GM23248 (cell line): ENCODE results near the gene OR52W1. TPM values are rescaled to one million over a fixed set of nuclear protein-coding genes. Genes with fewer than 3 reads are reported as not detected.

ENCODE experiments used
- DNase-seq: peaks from one replicate; pipeline ENCODE4 v3.0.0-alpha.2; 2015
- H2AFZ ChIP-seq: fragments of 200-600 bp; sonication (generic); 2 replicates; pipeline ENCODE4 v1.6.1; 2016; ENCODE audit warnings: antibody characterized with exemption
- H3F3A ChIP-seq: fragments of 200-600 bp; sonication (generic); 2 replicates; pipeline ENCODE4 v1.6.1; 2016; ENCODE audit warnings: mild to moderate bottlenecking, antibody characterized with exemption, mixed run types; ENCODE audit not compliant: insufficient read depth
- H3K27ac ChIP-seq: fragments of 200-600 bp; sonication (generic); 2 replicates; pipeline ENCODE4 v1.5.1; 2016; ENCODE audit warnings: mild to moderate bottlenecking
- H3K27me3 ChIP-seq: fragments of 200-600 bp; sonication (generic); replicated peaks from 2 replicates; pipeline ENCODE4 v1.6.1; 2016; ENCODE audit warnings: mild to moderate bottlenecking; ENCODE audit not compliant: insufficient read depth
- H3K36me3 ChIP-seq: fragments of 200-600 bp; sonication (generic); 2 replicates; pipeline ENCODE4 v1.6.1; 2016; ENCODE audit warnings: low read depth, mild to moderate bottlenecking
- H3K4me1 ChIP-seq: fragments of 200-600 bp; sonication (generic); 2 replicates; pipeline ENCODE4 v1.6.1; 2016; ENCODE audit warnings: mild to moderate bottlenecking; ENCODE audit not compliant: insufficient read depth
- H3K4me2 ChIP-seq: fragments of 200-600 bp; sonication (generic); one replicate; pipeline ENCODE4 v1.6.1; 2016; ENCODE audit warnings: mild to moderate bottlenecking; ENCODE audit not compliant: unreplicated experiment
- H3K4me3 ChIP-seq: fragments of 200-600 bp; sonication (generic); 2 replicates; pipeline ENCODE4 v1.5.1; 2016; ENCODE audit warnings: mild to moderate bottlenecking
- H3K79me2 ChIP-seq: fragments of 200-600 bp; sonication (generic); 2 replicates; pipeline ENCODE4 v1.6.1; 2016; ENCODE audit warnings: mild to moderate bottlenecking; ENCODE audit not compliant: insufficient read depth
- H3K9ac ChIP-seq: fragments of 200-600 bp; sonication (generic); 2 replicates; pipeline ENCODE4 v1.6.1; 2016; ENCODE audit warnings: mild to moderate bottlenecking
- H3K9me2 ChIP-seq: fragments of 200-600 bp; sonication (generic); 2 replicates; pipeline ENCODE4 v1.6.1; 2016; ENCODE audit warnings: mixed run types, mild to moderate bottlenecking, moderate library complexity; ENCODE audit not compliant: insufficient read depth
- H3K9me3 ChIP-seq: fragments of 200-600 bp; sonication (generic); one replicate; pipeline ENCODE4 v1.6.1; 2017; ENCODE audit warnings: low read depth
- H4K20me1 ChIP-seq: fragments of 200-600 bp; sonication (generic); 2 replicates; pipeline ENCODE4 v1.6.0; 2016; ENCODE audit not compliant: insufficient read depth
- EZH2 ChIP-seq: fragments of 200-600 bp; sonication (generic); IDR thresholded peaks from 2 replicates; pipeline ENCODE4 v1.6.1; 2018; ENCODE audit warnings: antibody characterized with exemption, mild to moderate bottlenecking; ENCODE audit not compliant: insufficient read depth, poor library complexity, severe bottlenecking
- EZH2phosphoT487 ChIP-seq: fragments of 200-600 bp; sonication (generic); IDR thresholded peaks from 2 replicates; pipeline ENCODE4 v1.6.1; 2018; ENCODE audit warnings: antibody characterized with exemption, moderate library complexity, mild to moderate bottlenecking, low read depth; ENCODE audit not compliant: insufficient read depth
- WGBS, 2 experiments: methylation state at CpG; one replicate each; pipeline ENCODE4 v1.1.6; 2015 to 2017; ENCODE audit warnings: low lambda C conversion rate in 2 of 2, low coverage in 1 of 2; ENCODE audit errors: missing lambda C conversion rate in 2 of 2; 5-methylcytosine and 5-hydroxymethylcytosine counted together
- in situ Hi-C: fragments of 300-500 bp; cut with MboI; formaldehyde crosslinking; loops from 2 replicates; pipeline ENCODE4 v1.15.0; 2020
- polyA plus RNA-seq: library from polyadenylated mRNA; unstranded; fragments of >200 nt; fragmentation: Nextera tagmentation; extraction: Ambion mirVana; gene quantifications from 2 replicates; pipeline ENCODE4 v1.2.1, GENCODE V29; 2016
- total RNA-seq: library from RNA; depleted of rRNA; stranded (reverse); fragments of >200 nt; shearing (Covaris generic); gene quantifications from 2 replicates; pipeline ENCODE4 v1.2.3, GENCODE V29; 2014

Gene OR52W1
- total and polyA plus RNA-seq, 2 experiments from 2014 or later = not detected

- H3K27ac ChIP-seq = no peak within 1 kb of the TSS
- H4K20me1 ChIP-seq = no peaks in the 10 kb centered on the region
- no peaks in the 10 kb centered on the region for H3K27me3 ChIP-seq
- H3K9me2 ChIP-seq = no peaks in the 10 kb centered on the region
- no peaks in the 10 kb centered on the region for H3K36me3 ChIP-seq
- in situ Hi-C loops = no loop called here
- 27 to 53% methylated on average over 1 of the region's 1 CpG for WGBS, 2 experiments
- no peaks in the 10 kb centered on the region for H3F3A ChIP-seq
- no peaks in the 10 kb centered on the region for H3K79me2 ChIP-seq
- H3K9me3 ChIP-seq = no peaks in the 10 kb centered on the region
- H3K9ac ChIP-seq = no peak within 1 kb of the TSS
- no peak within 1 kb of the TSS for H2AFZ ChIP-seq
- TF ChIP-seq EZH2phosphoT487 (no peak), EZH2 (no peak)
- no peak within 1 kb of the TSS for H3K4me3 ChIP-seq
- no peaks in the 10 kb centered on the region for H3K4me1 ChIP-seq
- no peak for DNase-seq
- H3K4me2 ChIP-seq = no peak within 1 kb of the TSS
Observed at GRCh38 chr11:6170226-6170625, 28.8 kb upstream of the OR52W1 start, which contains the start of gene OR52B2. TSS of gene OR52B2 (minus strand) at chr11:6170326. CDS start at chr11:6170326, 0 bp downstream.

GRCh38 chr11:6175440-6175839 lies 23.6 kb upstream of the OR52W1 start:
- DNase-seq = no peak
- Histone ChIP-seq H3K9me2 (no peaks in the 10 kb centered on the region), H2AFZ (no peak overlapping the region), H3K36me3 (no peaks in the 10 kb centered on the region), H3K27me3 (no peaks in the 10 kb centered on the region), H3F3A (no peaks in the 10 kb centered on the region), H3K79me2 (no peaks in the 10 kb centered on the region), H3K4me2 (no peak overlapping the region), H3K4me1 (no peaks in the 10 kb centered on the region), H3K9ac (no peak overlapping the region), H4K20me1 (no peaks in the 10 kb centered on the region), H3K9me3 (no peaks in the 10 kb centered on the region), H3K27ac (no peak overlapping the region), H3K4me3 (no peak overlapping the region)
- in situ Hi-C loops = no loop called here
- 22 to 36% methylated on average over 2 of the region's 2 CpGs for WGBS, 2 experiments
- TF ChIP-seq EZH2phosphoT487 (no peak), EZH2 (no peak)

GRCh38 chr11:6191742-6192141 lies 7.3 kb upstream of the OR52W1 start:
- Histone ChIP-seq H3K4me2 (no peak overlapping the region), H3K27me3 (no peaks in the 10 kb centered on the region), H3K79me2 (no peaks in the 10 kb centered on the region), H3K9me3 (no peaks in the 10 kb centered on the region), H3F3A (no peaks in the 10 kb centered on the region), H3K4me1 (no peaks in the 10 kb centered on the region), H3K36me3 (no peaks in the 10 kb centered on the region), H2AFZ (no peak overlapping the region), H3K27ac (no peak overlapping the region), H4K20me1 (no peaks in the 10 kb centered on the region), H3K9me2 (no peaks in the 10 kb centered on the region), H3K9ac (no peak overlapping the region), H3K4me3 (no peak overlapping the region)
- no peak for DNase-seq
- in situ Hi-C loops = no loop called here
- TF ChIP-seq EZH2 (no peak), EZH2phosphoT487 (no peak)

- no peaks in the 10 kb centered on the region for H3K27me3 ChIP-seq
- no peaks in the 10 kb centered on the region for H4K20me1 ChIP-seq
- in situ Hi-C loops = no loop called here
- H3K9me3 ChIP-seq = no peaks in the 10 kb centered on the region
- H2AFZ ChIP-seq = no peak overlapping the region
- TF ChIP-seq EZH2phosphoT487 (no peak), EZH2 (no peak)
- H3K9ac ChIP-seq = no peak overlapping the region
- H3K4me3 ChIP-seq = no peak overlapping the region
- no peaks in the 10 kb centered on the region for H3K9me2 ChIP-seq
- no peaks in the 10 kb centered on the region for H3K4me1 ChIP-seq
- no peak for DNase-seq
- no peaks in the 10 kb centered on the region for H3F3A ChIP-seq
- no peaks in the 10 kb centered on the region for H3K79me2 ChIP-seq
- no peak overlapping the region for H3K4me2 ChIP-seq
- no peak overlapping the region for H3K27ac ChIP-seq
- 33 to 40% methylated on average over 1 of the region's 1 CpG for WGBS, 2 experiments
- H3K36me3 ChIP-seq = no peaks in the 10 kb centered on the region
Observed at GRCh38 chr11:6194065-6194581, 4.9 kb upstream of the OR52W1 start.

GRCh38 chr11:6196396-6196795 lies 2.6 kb upstream of the OR52W1 start:
- Histone ChIP-seq H3K9me2 (no peaks in the 10 kb centered on the region), H3K9ac (no peak overlapping the region), H3K36me3 (no peaks in the 10 kb centered on the region), H3K4me2 (no peak overlapping the region), H3K9me3 (no peaks in the 10 kb centered on the region), H4K20me1 (no peaks in the 10 kb centered on the region), H2AFZ (no peak overlapping the region), H3K79me2 (no peaks in the 10 kb centered on the region), H3K27me3 (no peaks in the 10 kb centered on the region), H3K27ac (no peak overlapping the region), H3K4me3 (no peak overlapping the region), H3F3A (0 out of 2 replicates have a peak, but pooled peaks cover 3% of the 10 kb centered on the region), H3K4me1 (peaks cover 5% of the 10 kb centered on the region)
- in situ Hi-C loops = no loop called here
- 47 to 51% methylated on average over 4 of the region's 4 CpGs for WGBS, 2 experiments
- TF ChIP-seq EZH2 = no peak
- no peak for TF ChIP-seq EZH2phosphoT487
- DNase-seq = no peak
